Lower leg skin (tissue), 4 donors: Measurements from ENCODE around the gene ST6GAL1. TPM values are rescaled to one million over a fixed set of nuclear protein-coding genes. Genes with fewer than 3 reads are reported as not detected.
"Not testable (repeated sequence)": the region's sequence is repeated elsewhere in the genome, so short reads cannot be mapped to it uniquely, and the experiment has no call there.

Experiments used
- DNase-seq, 2 donors: peaks; one replicate each; pipeline ENCODE4 v3.0.0-alpha.2; 2019; ENCODE audit warnings: low spot score in 2 of 2
- H3K4me3 ChIP-seq: fragments of 200-600 bp; sonication (generic); 2 replicates; pipeline ENCODE4 v1.5.1; 2017; ENCODE audit warnings: mild to moderate bottlenecking, low read depth; ENCODE audit not compliant: poor library complexity, severe bottlenecking
- POLR2A ChIP-seq, 2 donors: fragments of 450-650 bp; IDR thresholded peaks; one replicate each; pipeline ENCODE4 v1.6.1; 2016 to 2017; ENCODE audit warnings: antibody characterized with exemption in 2 of 2, mild to moderate bottlenecking in 1 of 2, moderate library complexity in 1 of 2
- WGBS, 2 donors: methylation state at CpG; one replicate each; pipeline ENCODE4 v1.1.5; 2018; 5-methylcytosine and 5-hydroxymethylcytosine counted together
- intact Hi-C: fragments of 100-400 bp; cut with DNase I; formaldehyde crosslinking; loops from one replicate; pipeline ENCODE4 v1.15.0; 2023; ENCODE audit warnings: low total_unique reads
- total RNA-seq, 4 donors: library from RNA; depleted of rRNA; stranded (reverse); fragments of >200 nt; gene quantifications; one replicate each; pipeline ENCODE4 v1.1.0, GENCODE V29; 2016
- TF ChIP-seq, protein P1 (sequence below), 3 donors: fragments of 450-650 bp; IDR thresholded peaks; one replicate each; pipeline ENCODE4 v1.5.1; 2016; ENCODE audit warnings: antibody characterized with exemption in 3 of 3, mild to moderate bottlenecking in 3 of 3, moderate library complexity in 2 of 3

Gene ST6GAL1, protein sequence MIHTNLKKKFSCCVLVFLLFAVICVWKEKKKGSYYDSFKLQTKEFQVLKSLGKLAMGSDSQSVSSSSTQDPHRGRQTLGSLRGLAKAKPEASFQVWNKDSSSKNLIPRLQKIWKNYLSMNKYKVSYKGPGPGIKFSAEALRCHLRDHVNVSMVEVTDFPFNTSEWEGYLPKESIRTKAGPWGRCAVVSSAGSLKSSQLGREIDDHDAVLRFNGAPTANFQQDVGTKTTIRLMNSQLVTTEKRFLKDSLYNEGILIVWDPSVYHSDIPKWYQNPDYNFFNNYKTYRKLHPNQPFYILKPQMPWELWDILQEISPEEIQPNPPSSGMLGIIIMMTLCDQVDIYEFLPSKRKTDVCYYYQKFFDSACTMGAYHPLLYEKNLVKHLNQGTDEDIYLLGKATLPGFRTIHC
- 10 to 100 TPM; 12.8 to 44.5 (median 25.2) TPM for total RNA-seq

DNA sequence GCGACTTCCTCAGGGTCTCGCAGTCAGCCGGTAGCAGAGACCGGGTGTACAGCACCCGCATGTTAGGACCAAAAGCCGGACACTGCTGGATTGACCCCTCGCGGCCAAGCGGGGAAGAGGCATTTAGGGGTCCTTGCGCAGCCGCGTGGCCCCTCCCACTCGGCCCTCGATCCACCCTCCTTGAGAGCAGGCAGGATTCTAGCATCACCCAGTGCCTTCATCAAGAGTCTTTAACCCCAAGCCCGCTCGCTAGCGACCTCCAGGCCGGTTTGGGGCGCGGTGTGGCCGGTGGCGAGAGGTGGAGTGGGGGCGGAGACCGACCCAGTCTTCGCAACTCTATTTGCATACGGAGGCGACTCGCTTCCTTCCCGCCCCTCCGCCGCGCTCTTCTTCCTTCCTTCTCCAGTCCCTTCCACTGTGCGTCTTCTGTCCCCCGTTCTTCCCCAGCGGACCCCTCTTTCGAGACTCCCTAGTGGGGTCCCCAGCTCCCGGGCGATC lies at the start of gene ST6GAL1:
ST6GAL1 (plus strand) TSS at position 384 of the 498 bp plus-strand sequence. CDS start 112,178 bp downstream, outside the sequence.
- peak; percentile 37 to 90 for DNase-seq
- intact Hi-C loops, result no loop called here
- TF ChIP-seq, protein P1, sequence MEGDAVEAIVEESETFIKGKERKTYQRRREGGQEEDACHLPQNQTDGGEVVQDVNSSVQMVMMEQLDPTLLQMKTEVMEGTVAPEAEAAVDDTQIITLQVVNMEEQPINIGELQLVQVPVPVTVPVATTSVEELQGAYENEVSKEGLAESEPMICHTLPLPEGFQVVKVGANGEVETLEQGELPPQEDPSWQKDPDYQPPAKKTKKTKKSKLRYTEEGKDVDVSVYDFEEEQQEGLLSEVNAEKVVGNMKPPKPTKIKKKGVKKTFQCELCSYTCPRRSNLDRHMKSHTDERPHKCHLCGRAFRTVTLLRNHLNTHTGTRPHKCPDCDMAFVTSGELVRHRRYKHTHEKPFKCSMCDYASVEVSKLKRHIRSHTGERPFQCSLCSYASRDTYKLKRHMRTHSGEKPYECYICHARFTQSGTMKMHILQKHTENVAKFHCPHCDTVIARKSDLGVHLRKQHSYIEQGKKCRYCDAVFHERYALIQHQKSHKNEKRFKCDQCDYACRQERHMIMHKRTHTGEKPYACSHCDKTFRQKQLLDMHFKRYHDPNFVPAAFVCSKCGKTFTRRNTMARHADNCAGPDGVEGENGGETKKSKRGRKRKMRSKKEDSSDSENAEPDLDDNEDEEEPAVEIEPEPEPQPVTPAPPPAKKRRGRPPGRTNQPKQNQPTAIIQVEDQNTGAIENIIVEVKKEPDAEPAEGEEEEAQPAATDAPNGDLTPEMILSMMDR (IDR thresholded peaks at IDR 0.05), result no peak
- TF ChIP-seq POLR2A (IDR thresholded peaks at IDR 0.05), result no peak
- H3K4me3 ChIP-seq, result peak within 1 kb of the TSS; percentile 51
- WGBS, 2 donors, result 1 to 2% methylated on average over 38 of the region's 38 CpGs

DNA sequence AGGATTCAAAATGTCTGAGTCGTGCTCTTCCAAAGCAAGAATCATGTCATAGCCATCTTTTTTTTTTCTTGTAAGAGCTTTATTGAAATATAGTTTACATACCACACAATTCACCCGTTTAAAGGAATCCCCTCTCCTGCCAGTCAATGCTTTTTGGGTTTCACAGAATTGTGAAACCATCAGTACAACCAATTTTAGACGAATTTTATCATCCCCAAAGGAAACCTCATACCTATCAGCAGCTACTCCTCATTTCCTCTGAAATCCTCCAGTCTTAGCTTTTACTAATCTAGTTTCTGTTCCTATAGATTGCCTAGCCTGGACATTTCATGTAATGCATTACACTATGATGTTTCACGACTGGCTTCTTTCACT lies 48.2 kb upstream of the ST6GAL1 start:
- intact Hi-C loops, result no loop called here
- TF ChIP-seq, protein P1 (IDR thresholded peaks at IDR 0.05), result no peak
- TF ChIP-seq POLR2A (IDR thresholded peaks at IDR 0.05), result no peak
- no peak overlapping the region for H3K4me3 ChIP-seq
- WGBS, 2 donors, result 55 to 75% methylated on average over 4 of the region's 4 CpGs
- no peak for DNase-seq

DNA sequence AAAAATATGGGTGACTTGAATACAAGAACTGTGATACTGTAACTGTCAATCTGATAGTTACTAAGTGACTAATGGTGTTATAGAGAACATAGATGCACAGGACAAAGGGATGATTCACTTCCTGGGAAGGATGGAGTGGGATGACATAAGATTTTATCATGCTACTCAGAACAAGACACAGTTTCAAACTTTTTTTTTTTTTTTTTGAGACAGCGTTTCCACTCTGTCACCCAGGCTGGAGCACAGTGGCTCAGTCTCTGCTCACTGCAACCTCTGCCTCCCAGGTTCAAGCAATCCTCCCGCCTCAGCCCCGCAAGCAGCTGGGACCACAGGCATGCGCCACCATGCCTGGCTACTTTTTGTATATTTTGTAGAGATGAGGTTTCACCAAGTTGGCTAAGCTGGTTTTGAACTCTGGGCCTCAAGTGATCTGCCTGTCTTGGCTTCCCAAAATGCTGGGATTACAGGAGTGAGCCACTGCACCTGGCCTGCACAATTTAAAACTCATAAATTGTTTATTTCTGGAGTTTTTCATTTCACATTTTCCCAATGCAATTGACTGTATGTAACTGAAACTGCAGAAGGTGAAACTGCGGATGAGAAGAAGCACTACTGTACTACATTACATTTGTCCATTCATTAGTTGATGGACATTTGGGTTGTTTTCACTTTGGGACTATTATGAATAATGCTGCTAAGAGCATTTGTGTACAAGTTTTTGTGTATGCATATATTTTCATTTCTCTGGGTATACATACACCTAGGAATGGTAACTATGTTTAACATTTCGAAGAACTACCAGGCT lies 47.2 kb upstream of the ST6GAL1 start:
- intact Hi-C loops, result no loop called here
- WGBS, 2 donors, result 80 to 87% methylated on average over 6 of the region's 6 CpGs
- no peak for DNase-seq
- TF ChIP-seq, protein P1 (IDR thresholded peaks at IDR 0.05), result no peak
- no peak for TF ChIP-seq POLR2A (IDR thresholded peaks at IDR 0.05)
- no peak overlapping the region for H3K4me3 ChIP-seq

DNA sequence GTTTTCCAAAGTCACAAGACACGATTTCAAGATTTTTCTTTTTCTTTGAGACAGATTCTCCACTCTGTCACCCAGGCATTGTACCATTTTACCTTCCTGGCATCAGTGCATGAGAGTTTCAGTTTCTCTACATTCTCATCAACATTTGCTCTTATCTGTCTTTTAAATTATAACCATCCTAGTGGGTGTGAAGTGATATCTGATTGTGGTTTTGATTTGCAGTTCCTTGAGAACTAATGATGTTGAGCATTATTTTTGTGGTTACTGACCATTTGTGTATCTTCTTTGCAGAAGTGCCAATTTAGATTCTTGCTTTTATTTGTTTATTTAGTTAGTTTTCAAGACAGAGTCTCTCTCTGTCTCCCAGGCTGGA lies 46.7 kb upstream of the ST6GAL1 start:
- H3K4me3 ChIP-seq, result no peak overlapping the region
- 87 to 89% methylated on average over 1 of the region's 1 CpG for WGBS, 2 donors
- no peak for DNase-seq
- no peak for TF ChIP-seq POLR2A (IDR thresholded peaks at IDR 0.05)
- TF ChIP-seq, protein P1 (IDR thresholded peaks at IDR 0.05), result no peak
- intact Hi-C loops, result no loop called here

DNA sequence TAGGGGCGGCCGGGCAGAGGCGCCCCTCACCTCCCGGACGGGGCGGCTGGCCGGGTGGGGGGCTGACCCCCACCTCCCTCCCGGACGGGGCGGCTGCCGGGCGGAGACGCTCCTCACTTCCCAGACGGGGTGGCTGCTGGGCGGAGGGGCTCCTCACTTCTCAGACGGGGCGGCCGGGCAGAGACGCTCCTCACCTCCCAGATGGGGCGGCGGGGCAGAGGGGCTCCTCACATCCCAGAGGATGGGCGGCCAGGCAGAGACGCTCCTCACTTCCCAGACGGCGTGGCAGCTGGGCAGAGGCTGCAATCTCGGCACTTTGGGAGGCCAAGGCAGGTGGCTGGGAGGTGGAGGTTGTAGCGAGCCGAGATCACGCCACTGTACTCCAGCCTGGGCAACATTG lies 45.5 kb upstream of the ST6GAL1 start:
- H3K4me3 ChIP-seq, DNase-seq, intact Hi-C loops: not testable (repeated sequence)
- WGBS, 2 donors, result 93 to 95% methylated on average over 15 to 19 of the region's 29 CpGs
